Activated CD4-positive, alpha-beta T cell treated with anti-CD3 and anti-CD28 coated beads, Interleukin-2, amount 50 U/mL, for 16 hours (primary cell): ENCODE measurements around the gene TMEM219.
A peak's percentile ranks its signal among the peaks of the same experiment; 100 is the strongest.
"Not testable (repeated sequence)": the region's sequence is repeated elsewhere in the genome, so short reads cannot be mapped to it uniquely, and the experiment has no call there.

Experiments used
- DNase-seq: peaks from one replicate; pipeline ENCODE4 v3.0.0-alpha.2; 2020

The TMEM219 gene

GRCh38 chr16:29996766-29997250, 34.9 kb downstream of the TMEM219 start:
- no peak for DNase-seq

- DNase-seq = no peak
Measured at GRCh38 chr16:29999605-30000004, 37.7 kb downstream of the TMEM219 start.

- DNase-seq = no peak
Measured at GRCh38 chr16:30000735-30001631, 39.1 kb downstream of the TMEM219 start.

- DNase-seq = no peak
Measured at GRCh38 chr16:30002614-30003346, 40.9 kb downstream of the TMEM219 start.

GRCh38 chr16:30003670-30004423, 42.0 kb downstream of the TMEM219 start:
- DNase-seq = no peak

- no peak for DNase-seq
Measured at GRCh38 chr16:30004424-30004776, 42.5 kb downstream of the TMEM219 start.

GRCh38 chr16:30004811-30005242, 42.9 kb downstream of the TMEM219 start:
- DNase-seq = no peak

- DNase-seq = peak; percentile 34
Measured at GRCh38 chr16:30005341-30006094, 43.6 kb downstream of the TMEM219 start.

- DNase-seq = no peak
Measured at GRCh38 chr16:30006095-30006473, 44.2 kb downstream of the TMEM219 start.

- DNase-seq = no peak
Measured at GRCh38 chr16:30006659-30007377, 44.9 kb downstream of the TMEM219 start.

GRCh38 chr16:30007378-30007895, 45.6 kb downstream of the TMEM219 start:
- DNase-seq = no peak

GRCh38 chr16:30009085-30009862, 47.4 kb downstream of the TMEM219 start:
- DNase-seq = no peak

GRCh38 chr16:30009990-30010843, 48.3 kb downstream of the TMEM219 start:
- DNase-seq = no peak

- no peak for DNase-seq
Measured at GRCh38 chr16:30010844-30011713, 49.2 kb downstream of the TMEM219 start, which contains the start of gene DOC2A. TSS of gene DOC2A (minus strand) at chr16:30011027. CDS start at chr16:30010222, 805 bp downstream.

GRCh38 chr16:30011714-30012504, 50.0 kb downstream of the TMEM219 start:
- no peak for DNase-seq

GRCh38 chr16:30012598-30012997, 50.7 kb downstream of the TMEM219 start:
- not testable (repeated sequence) for DNase-seq

GRCh38 chr16:30015450-30015849, 53.6 kb downstream of the TMEM219 start:
- not testable (repeated sequence) for DNase-seq
